Measurements from ENCODE around the gene HGFAC.

The HGFAC gene

DNA sequence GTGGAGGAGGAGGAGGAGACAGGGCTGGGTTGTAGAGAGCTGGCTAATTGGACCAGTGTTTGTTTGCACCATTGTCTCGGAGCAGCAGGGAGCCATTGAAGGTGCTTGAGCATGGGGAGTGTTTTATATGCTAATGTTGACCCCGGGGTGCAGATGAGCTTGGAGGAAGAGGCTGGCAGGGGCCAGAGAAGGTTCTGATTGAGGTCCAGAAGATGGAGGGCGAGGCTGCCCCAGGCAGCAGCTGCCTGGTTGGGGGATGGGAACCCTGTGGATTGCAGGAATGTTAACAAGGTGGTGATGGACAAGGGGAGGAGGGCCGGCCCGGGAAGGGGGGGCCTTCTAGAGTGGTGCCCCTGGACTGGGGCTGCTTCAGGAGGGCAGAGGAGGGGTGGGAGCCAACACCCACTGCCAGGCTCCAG is 39.4 kb downstream of the HGFAC start:
- no peak overlapping the region for H3K4me3 ChIP-seq (replicated peaks; ENCODE audit: insufficient read depth, low read length)
- TF ChIP-seq SPI1 (IDR thresholded peaks at IDR 0.05; ENCODE audit: borderline replicate concordance, low read depth) = no peak
- no peak for TF ChIP-seq GABPA (IDR thresholded peaks at IDR 0.05; ENCODE audit: low read depth)
- TF ChIP-seq POLR2AphosphoS5 (IDR thresholded peaks at IDR 0.05; ENCODE audit: low read depth) = no peak
- TF ChIP-seq, protein P1, sequence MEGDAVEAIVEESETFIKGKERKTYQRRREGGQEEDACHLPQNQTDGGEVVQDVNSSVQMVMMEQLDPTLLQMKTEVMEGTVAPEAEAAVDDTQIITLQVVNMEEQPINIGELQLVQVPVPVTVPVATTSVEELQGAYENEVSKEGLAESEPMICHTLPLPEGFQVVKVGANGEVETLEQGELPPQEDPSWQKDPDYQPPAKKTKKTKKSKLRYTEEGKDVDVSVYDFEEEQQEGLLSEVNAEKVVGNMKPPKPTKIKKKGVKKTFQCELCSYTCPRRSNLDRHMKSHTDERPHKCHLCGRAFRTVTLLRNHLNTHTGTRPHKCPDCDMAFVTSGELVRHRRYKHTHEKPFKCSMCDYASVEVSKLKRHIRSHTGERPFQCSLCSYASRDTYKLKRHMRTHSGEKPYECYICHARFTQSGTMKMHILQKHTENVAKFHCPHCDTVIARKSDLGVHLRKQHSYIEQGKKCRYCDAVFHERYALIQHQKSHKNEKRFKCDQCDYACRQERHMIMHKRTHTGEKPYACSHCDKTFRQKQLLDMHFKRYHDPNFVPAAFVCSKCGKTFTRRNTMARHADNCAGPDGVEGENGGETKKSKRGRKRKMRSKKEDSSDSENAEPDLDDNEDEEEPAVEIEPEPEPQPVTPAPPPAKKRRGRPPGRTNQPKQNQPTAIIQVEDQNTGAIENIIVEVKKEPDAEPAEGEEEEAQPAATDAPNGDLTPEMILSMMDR (IDR thresholded peaks at IDR 0.05; ENCODE audit: insufficient read depth, low read length) = no peak
- TF ChIP-seq, protein P2, sequence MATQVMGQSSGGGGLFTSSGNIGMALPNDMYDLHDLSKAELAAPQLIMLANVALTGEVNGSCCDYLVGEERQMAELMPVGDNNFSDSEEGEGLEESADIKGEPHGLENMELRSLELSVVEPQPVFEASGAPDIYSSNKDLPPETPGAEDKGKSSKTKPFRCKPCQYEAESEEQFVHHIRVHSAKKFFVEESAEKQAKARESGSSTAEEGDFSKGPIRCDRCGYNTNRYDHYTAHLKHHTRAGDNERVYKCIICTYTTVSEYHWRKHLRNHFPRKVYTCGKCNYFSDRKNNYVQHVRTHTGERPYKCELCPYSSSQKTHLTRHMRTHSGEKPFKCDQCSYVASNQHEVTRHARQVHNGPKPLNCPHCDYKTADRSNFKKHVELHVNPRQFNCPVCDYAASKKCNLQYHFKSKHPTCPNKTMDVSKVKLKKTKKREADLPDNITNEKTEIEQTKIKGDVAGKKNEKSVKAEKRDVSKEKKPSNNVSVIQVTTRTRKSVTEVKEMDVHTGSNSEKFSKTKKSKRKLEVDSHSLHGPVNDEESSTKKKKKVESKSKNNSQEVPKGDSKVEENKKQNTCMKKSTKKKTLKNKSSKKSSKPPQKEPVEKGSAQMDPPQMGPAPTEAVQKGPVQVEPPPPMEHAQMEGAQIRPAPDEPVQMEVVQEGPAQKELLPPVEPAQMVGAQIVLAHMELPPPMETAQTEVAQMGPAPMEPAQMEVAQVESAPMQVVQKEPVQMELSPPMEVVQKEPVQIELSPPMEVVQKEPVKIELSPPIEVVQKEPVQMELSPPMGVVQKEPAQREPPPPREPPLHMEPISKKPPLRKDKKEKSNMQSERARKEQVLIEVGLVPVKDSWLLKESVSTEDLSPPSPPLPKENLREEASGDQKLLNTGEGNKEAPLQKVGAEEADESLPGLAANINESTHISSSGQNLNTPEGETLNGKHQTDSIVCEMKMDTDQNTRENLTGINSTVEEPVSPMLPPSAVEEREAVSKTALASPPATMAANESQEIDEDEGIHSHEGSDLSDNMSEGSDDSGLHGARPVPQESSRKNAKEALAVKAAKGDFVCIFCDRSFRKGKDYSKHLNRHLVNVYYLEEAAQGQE (IDR thresholded peaks at IDR 0.05; ENCODE audit: insufficient replicate concordance, low read depth) = no peak
- peaks cover 34% of the 10 kb centered on the region for H3K27me3 ChIP-seq (ENCODE audit: insufficient read depth, poor library complexity, severe bottlenecking)
- no peak for DNase-seq (ENCODE audit: low read depth in 1 of 2, low spot score in 1 of 2)
- no peak overlapping the region for H3K27ac ChIP-seq (replicated peaks)

DNA sequence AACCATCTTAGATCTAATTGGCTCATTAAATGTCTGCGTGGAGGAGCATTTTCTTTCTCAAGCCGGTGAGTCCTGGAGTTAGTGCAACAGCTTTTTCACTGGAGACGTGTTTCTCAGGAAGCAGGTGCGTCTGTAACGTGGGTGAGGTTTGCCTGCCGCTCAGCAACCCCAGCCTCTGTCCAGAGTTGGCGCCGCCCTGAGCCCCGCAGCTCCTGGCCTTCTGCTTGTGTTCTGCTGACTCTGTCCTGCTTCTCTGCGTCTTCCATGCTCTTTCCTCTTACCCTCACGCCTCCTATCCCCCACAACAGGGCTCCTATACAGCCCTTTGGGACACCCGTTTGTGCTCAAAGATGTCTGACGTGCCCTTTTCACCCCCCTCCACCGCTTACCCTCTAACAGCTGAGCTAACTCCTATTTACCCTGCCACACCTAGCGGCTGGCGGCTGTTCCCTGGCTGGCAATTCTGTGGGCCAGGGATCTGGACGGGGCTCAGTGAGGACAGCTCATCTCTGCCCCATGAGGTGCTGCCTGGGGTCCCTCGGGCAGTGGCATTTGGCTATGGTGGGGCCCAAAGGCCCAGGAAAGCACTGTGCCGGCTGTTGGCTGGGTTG is 40.1 kb downstream of the HGFAC start:
- no peak overlapping the region for H3K27ac ChIP-seq (replicated peaks)

DNA sequence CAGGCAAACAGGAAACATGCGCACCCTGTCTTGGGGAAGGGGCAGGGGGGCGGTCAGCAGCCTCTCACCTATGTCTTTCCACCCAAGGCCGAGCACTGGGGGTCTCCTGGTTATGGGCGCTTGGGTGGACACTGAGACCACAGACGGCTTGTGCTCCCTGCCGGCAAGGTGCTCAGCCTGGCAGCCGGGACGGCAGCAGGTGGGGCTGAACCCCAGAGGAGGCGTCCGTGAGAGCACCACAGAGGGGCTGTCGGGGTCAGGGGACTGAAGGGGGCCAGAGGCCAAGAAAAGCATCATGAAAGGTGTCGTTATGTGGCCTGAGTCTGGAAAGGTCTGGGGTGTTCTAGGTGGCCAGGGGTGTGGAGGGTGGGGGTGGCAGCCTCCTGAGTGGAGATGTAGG is 40.9 kb downstream of the HGFAC start:
- Histone ChIP-seq H3K27me3 (ENCODE audit: insufficient read depth, poor library complexity, severe bottlenecking) (peaks cover 37% of the 10 kb centered on the region), H3K27ac (replicated peaks) (no peak overlapping the region), H3K4me3 (replicated peaks; ENCODE audit: insufficient read depth, low read length) (no peak overlapping the region)
- DNase-seq (ENCODE audit: low read depth in 1 of 2, low spot score in 1 of 2) = no peak
- no peak for TF ChIP-seq POLR2AphosphoS5 (IDR thresholded peaks at IDR 0.05; ENCODE audit: low read depth)
- no peak for TF ChIP-seq SPI1 (IDR thresholded peaks at IDR 0.05; ENCODE audit: borderline replicate concordance, low read depth)
- TF ChIP-seq, protein P1 (IDR thresholded peaks at IDR 0.05; ENCODE audit: insufficient read depth, low read length) = no peak
- TF ChIP-seq, protein P2 (IDR thresholded peaks at IDR 0.05; ENCODE audit: insufficient replicate concordance, low read depth) = no peak
- no peak for TF ChIP-seq GABPA (IDR thresholded peaks at IDR 0.05; ENCODE audit: low read depth)

More for the DNA sequence above, 40.1 kb downstream of the HGFAC start:
- TF ChIP-seq GABPA (IDR thresholded peaks at IDR 0.05; ENCODE audit: low read depth) (no peak), POLR2AphosphoS5 (IDR thresholded peaks at IDR 0.05; ENCODE audit: low read depth) (no peak), SPI1 (IDR thresholded peaks at IDR 0.05; ENCODE audit: borderline replicate concordance, low read depth) (no peak)
- TF ChIP-seq, protein P1 (IDR thresholded peaks at IDR 0.05; ENCODE audit: insufficient read depth, low read length) = no peak
- TF ChIP-seq, protein P2 (IDR thresholded peaks at IDR 0.05; ENCODE audit: insufficient replicate concordance, low read depth) = no peak
- no peak for DNase-seq (ENCODE audit: low read depth in 1 of 2, low spot score in 1 of 2)
- Histone ChIP-seq H3K4me3 (replicated peaks; ENCODE audit: insufficient read depth, low read length) (no peak overlapping the region), H3K27me3 (ENCODE audit: insufficient read depth, poor library complexity, severe bottlenecking) (peaks cover 37% of the 10 kb centered on the region)
